Measurements from ENCODE around the gene VPS52.
"Not testable (repeated sequence)": the region's sequence is repeated elsewhere in the genome, so short reads cannot be mapped to it uniquely, and the experiment has no call there.

VPS52 gene

DNA sequence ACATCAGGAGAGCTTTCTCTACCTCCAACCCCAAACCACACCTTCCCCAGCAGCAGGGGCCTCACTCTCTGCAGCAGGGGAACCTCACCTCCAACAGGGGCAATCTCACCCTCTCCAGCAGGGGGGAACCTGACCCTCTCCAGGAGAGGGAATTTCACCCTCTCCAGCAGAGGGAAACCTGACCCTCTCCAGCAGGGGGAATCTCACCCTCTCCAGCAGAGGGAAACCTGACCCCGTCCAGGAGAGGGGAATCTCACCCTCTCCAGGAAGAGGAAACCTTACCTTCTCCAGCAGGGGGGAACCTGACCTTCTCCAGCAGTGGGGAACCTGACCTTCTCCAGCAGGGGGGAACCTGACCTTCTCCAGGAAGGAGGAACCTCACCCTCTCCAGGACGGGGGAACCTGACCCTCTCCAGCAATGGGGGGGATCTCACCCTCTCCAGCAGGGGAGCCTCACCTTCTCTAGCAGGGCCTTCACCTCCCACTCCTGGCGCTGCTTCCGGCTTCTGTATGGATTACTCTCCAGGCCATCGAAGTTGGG is 8.4 kb upstream of the VPS52 start:
- Histone ChIP-seq H3K9ac (ENCODE audit: low read depth, low read length) (no peak overlapping the region), H3K4me1 (ENCODE audit: insufficient read depth, low read length) (peaks cover 5% of the 10 kb centered on the region), H3K9me3 (ENCODE audit: control insufficient read depth, insufficient read depth, low read length) (no peaks in the 10 kb centered on the region), H3K36me3 (ENCODE audit: insufficient read depth, low read length) (peaks cover 16% of the 10 kb centered on the region)

- Histone ChIP-seq H3K36me3 (ENCODE audit: insufficient read depth, low read length) (peaks cover 24% of the 10 kb centered on the region), H3K4me1 (ENCODE audit: insufficient read depth, low read length) (peaks cover 13% of the 10 kb centered on the region), H3K9me3 (ENCODE audit: control insufficient read depth, insufficient read depth, low read length) (no peaks in the 10 kb centered on the region), H3K9ac (ENCODE audit: low read depth, low read length) (no peak overlapping the region)
Observed at GRCh38 chr6:33279257-33279695, 7.6 kb upstream of the VPS52 start.

GRCh38 chr6:33278810-33279209 is 7.1 kb upstream of the VPS52 start:
- no peaks in the 10 kb centered on the region for H3K9me3 ChIP-seq (ENCODE audit: control insufficient read depth, insufficient read depth, low read length)
- no peak overlapping the region for H3K9ac ChIP-seq (ENCODE audit: low read depth, low read length)
- H3K36me3 ChIP-seq (ENCODE audit: insufficient read depth, low read length): peaks cover 29% of the 10 kb centered on the region
- peaks cover 16% of the 10 kb centered on the region for H3K4me1 ChIP-seq (ENCODE audit: insufficient read depth, low read length)

GRCh38 chr6:33278392-33278741 is 6.7 kb upstream of the VPS52 start:
- Histone ChIP-seq H3K9me3 (ENCODE audit: control insufficient read depth, insufficient read depth, low read length) (no peaks in the 10 kb centered on the region), H3K36me3 (ENCODE audit: insufficient read depth, low read length) (peaks cover 33% of the 10 kb centered on the region), H3K4me1 (ENCODE audit: insufficient read depth, low read length) (peaks cover 16% of the 10 kb centered on the region), H3K9ac (ENCODE audit: low read depth, low read length) (peak overlapping the region; percentile 64; the same call in 1 of the 2 replicates)

DNA sequence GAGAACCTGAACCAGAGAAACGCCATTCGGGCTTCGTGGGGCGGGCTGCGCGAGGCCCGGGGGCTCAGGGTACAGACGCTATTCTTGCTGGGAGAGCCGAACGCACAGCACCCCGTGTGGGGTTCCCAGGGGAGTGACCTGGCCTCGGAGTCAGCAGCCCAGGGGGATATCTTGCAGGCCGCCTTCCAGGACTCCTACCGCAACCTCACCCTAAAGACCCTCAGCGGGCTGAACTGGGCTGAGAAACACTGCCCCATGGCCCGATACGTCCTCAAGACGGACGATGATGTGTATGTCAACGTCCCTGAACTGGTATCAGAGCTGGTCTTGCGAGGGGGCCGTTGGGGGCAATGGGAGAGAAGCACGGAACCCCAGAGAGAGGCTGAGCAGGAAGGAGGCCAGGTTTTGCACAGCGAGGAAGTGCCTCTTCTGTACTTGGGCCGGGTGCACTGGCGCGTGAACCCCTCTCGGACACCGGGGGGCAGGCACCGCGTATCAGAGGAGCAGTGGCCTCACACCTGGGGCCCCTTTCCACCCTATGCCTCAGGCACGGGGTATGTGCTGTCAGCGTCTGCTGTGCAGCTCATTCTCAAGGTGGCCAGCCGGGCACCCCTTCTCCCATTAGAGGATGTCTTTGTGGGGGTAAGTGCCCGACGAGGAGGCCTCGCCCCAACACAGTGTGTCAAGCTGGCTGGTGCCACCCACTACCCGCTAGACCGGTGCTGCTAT is 6.2 kb upstream of the VPS52 start:
- Histone ChIP-seq H3K9ac (ENCODE audit: low read depth, low read length) (peak overlapping the region; percentile 64), H3K4me1 (ENCODE audit: insufficient read depth, low read length) (peaks cover 16% of the 10 kb centered on the region), H3K36me3 (ENCODE audit: insufficient read depth, low read length) (peaks cover 39% of the 10 kb centered on the region), H3K9me3 (ENCODE audit: control insufficient read depth, insufficient read depth, low read length) (no peaks in the 10 kb centered on the region)

DNA sequence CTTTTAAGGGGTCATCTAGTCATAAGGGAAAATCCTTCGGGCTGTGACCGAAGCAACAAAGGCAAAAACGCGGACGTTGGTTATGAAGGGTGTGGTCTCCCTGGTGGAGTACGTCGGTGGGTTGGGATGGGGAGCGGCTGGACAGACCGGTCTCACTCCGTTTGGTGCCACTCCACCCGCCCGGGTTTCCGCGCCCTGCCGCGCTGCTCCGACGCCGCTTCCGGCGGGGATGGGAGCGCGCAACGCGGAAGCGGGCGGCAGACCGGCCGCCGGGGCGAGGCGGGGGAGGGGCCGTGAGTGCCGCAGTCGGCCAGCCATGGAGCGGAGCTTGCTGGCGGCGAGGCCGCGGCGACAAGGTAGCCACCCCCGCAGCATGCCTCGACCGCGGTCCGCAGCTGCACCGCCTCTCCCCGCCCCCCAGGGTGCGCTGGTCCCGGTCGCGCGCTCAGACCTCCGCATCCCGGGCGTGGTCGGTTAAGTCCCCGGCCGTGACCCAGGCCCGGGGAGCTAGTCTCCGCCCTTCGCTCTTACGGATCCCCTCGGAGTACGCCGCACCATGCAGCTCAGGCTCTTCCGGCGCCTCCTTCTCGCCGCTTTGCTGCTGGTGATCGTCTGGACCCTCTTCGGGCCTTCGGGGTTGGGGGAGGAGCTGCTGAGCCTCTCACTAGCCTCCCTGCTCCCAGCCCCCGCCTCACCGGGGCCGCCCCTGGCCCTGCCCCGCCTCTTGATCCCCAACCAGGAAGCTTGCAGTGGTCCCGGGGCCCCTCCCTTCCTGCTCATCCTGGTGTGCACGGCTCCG is 5.4 kb upstream of the VPS52 start, which contains the start of gene B3GALT4:
B3GALT4 (plus strand) TSS at position 260 of the 799 bp plus-strand sequence; CDS start at position 557, 297 bp downstream.
- peaks cover 16% of the 10 kb centered on the region for H3K4me1 ChIP-seq (ENCODE audit: insufficient read depth, low read length)
- no peaks in the 10 kb centered on the region for H3K9me3 ChIP-seq (ENCODE audit: control insufficient read depth, insufficient read depth, low read length)
- peak within 1 kb of the TSS; percentile 64 for H3K9ac ChIP-seq (ENCODE audit: low read depth, low read length)
- H3K36me3 ChIP-seq (ENCODE audit: insufficient read depth, low read length): peaks cover 44% of the 10 kb centered on the region

DNA sequence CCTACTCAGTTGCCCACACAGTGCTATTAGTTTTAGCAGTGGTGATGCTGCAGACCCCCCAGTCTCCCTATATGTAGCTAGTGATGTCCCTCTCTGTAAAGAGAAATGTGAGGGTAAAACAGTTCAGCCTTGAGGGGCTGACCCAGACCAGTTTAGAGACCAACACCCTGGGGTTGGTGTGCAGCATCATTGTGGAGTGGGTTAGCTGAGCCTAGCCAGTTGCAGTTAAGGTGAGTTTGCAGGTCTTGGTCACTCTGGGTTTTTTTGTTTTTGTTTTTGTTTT is 4.8 kb upstream of the VPS52 start:
- Histone ChIP-seq H3K36me3 (ENCODE audit: insufficient read depth, low read length) (peaks cover 44% of the 10 kb centered on the region), H3K4me1 (ENCODE audit: insufficient read depth, low read length) (peaks cover 16% of the 10 kb centered on the region), H3K9ac (ENCODE audit: low read depth, low read length) (peak overlapping the region; percentile 64), H3K9me3 (ENCODE audit: control insufficient read depth, insufficient read depth, low read length) (no peaks in the 10 kb centered on the region)

DNA sequence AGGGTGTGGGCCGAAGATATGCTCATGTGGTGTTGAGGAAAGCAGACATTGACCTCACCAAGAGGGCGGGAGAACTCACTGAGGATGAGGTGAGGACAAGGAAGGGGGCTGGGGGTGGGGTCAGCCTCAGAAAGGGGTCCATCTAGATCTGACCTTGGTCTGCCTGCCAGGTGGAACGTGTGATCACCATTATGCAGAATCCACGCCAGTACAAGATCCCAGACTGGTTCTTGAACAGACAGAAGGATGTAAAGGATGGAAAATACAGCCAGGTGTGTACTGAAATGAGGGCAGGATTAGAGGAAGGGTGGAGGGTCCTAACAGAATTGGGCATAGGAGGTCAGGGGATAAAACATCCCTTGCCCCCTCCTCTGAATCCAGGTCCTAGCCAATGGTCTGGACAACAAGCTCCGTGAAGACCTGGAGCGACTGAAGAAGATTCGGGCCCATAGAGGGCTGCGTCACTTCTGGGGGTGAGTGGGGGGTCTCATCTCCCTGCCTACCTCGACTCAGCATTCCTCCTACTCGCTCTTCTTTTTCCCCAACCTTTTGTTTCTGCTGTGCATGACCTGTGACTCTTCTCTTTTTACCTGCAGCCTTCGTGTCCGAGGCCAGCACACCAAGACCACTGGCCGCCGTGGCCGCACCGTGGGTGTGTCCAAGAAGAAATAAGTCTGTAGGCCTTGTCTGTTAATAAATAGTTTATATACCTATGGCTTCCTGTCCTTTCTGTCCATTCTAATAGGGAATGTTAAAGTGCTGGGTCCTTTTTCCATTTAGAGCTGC is 4.3 kb upstream of the VPS52 start:
- H3K9me3 ChIP-seq (ENCODE audit: control insufficient read depth, insufficient read depth, low read length): not testable (repeated sequence)
- H3K36me3 ChIP-seq (ENCODE audit: insufficient read depth, low read length): peaks cover 44% of the 10 kb centered on the region
- peaks cover 16% of the 10 kb centered on the region for H3K4me1 ChIP-seq (ENCODE audit: insufficient read depth, low read length)
- H3K9ac ChIP-seq (ENCODE audit: low read depth, low read length): peak overlapping the region; percentile 64; the same call in 1 of the 2 replicates

GRCh38 chr6:33273924-33274902 is 2.5 kb upstream of the VPS52 start:
- H3K9ac ChIP-seq (ENCODE audit: low read depth, low read length): peak overlapping the region; percentile 22; the same call in 1 of the 2 replicates
- H3K4me1 ChIP-seq (ENCODE audit: insufficient read depth, low read length): peaks cover 16% of the 10 kb centered on the region
- peaks cover 39% of the 10 kb centered on the region for H3K36me3 ChIP-seq (ENCODE audit: insufficient read depth, low read length)
- no peaks in the 10 kb centered on the region for H3K9me3 ChIP-seq (ENCODE audit: control insufficient read depth, insufficient read depth, low read length)

DNA sequence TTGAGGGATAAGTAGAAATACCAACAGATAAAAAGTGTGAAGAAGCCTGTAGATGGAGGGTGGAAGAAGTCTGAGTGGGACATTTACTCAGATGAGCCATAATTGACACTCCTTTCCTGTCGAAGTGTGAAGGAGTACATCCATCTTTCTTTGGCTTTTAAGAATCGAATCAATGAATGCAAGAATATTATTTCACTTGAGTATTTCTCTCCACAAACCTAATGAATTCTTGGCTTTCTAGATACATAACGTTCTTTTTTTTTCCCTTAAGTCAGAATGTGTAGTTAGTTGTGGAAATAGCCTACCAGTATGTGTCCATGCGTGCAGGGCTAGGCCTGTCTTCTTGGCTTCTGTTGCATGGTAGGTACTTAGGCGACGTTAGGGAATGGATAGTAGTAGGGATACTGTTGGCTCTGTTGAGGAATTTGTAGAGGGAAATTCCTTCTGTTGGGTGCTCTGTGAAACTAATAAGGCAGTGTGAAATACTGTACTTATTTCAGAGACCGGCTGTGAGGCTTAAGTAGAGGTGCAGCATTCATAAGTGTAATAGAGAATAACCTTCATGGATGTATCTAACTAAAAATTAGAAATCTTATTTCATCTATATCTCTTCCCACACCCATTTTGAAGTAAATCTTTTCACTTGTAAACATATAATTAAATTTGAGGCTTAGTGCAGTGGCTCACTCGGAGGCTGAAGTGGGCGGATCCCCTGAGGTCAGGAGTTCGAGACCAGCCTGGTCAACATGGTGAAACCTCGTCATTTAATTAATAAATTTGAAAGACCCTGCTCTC is 1.6 kb upstream of the VPS52 start:
- Histone ChIP-seq H3K36me3 (ENCODE audit: insufficient read depth, low read length) (peaks cover 36% of the 10 kb centered on the region), H3K9me3 (ENCODE audit: control insufficient read depth, insufficient read depth, low read length) (no peaks in the 10 kb centered on the region), H3K4me1 (ENCODE audit: insufficient read depth, low read length) (peaks cover 12% of the 10 kb centered on the region), H3K9ac (ENCODE audit: low read depth, low read length) (peak overlapping the region; percentile 99)

DNA sequence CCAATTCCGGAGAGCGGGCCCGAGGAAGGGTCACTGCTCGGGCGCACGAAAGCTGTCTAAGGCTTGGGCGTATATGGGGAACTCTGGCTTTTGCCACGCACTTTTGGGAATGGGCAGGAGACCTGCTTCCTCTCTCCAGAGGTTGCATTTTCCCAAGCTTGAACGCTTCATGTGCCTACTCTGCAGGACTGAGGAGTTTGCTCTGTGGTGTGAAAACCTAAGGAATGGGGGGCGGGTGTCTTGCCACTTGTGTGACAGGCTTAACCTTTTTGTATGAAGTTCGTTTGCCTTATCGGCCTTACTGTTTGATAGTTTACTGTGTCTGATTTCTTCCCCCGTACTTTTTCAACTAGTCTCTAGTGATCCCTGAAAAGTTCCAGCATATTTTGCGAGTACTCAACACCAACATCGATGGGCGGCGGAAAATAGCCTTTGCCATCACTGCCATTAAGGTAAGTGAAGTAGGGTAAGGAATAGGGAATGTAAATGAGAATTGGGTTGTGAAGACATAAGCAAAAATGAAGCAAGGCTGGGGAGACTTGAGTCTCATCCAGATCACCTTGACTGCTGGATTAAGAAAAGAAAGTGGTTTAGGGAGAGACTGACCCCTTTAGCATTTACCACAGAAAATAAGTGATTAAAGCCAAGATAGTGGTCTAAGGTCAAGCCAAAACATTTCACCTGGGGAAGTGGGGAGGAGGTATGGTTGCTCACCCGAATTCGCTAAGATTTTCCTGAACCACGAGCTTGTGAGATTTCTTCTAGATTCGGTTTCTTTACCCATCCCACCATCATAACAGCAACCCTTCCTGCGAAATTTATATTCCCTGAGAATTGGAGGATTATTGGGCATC is 826 bp upstream of the VPS52 start:
- Histone ChIP-seq H3K4me1 (ENCODE audit: insufficient read depth, low read length) (peaks cover 12% of the 10 kb centered on the region; the same call in 1 of the 2 replicates), H3K9me3 (ENCODE audit: control insufficient read depth, insufficient read depth, low read length) (no peaks in the 10 kb centered on the region), H3K9ac (ENCODE audit: low read depth, low read length) (peak overlapping the region; percentile 99), H3K36me3 (ENCODE audit: insufficient read depth, low read length) (peaks cover 36% of the 10 kb centered on the region)

- Histone ChIP-seq H3K9me3 (ENCODE audit: control insufficient read depth, insufficient read depth, low read length) (no peaks in the 10 kb centered on the region), H3K4me1 (ENCODE audit: insufficient read depth, low read length) (peaks cover 12% of the 10 kb centered on the region; the same call in 1 of the 2 replicates), H3K36me3 (ENCODE audit: insufficient read depth, low read length) (peaks cover 35% of the 10 kb centered on the region), H3K9ac (ENCODE audit: low read depth, low read length) (peak overlapping the region; percentile 99)
Observed at GRCh38 chr6:33271117-33271467, 584 bp downstream of the VPS52 start.

Measured in ES-I3 (cell line).